ENCODE data around the gene FAM43B. TPM values are rescaled to one million over a fixed set of nuclear protein-coding genes. Genes with fewer than 3 reads are reported as not detected.

FAM43B gene
- total RNA-seq, 5 donors from 2014 or later (not counting 1 experiment from before 2014, with no cell fraction given) = not detected

GRCh38 chr1:20574686-20575540, 22.5 kb downstream of the FAM43B start:
- Histone ChIP-seq H3K36me3 (ENCODE audit: control insufficient read depth in 2 of 2, extremely low read depth in 1 of 2, insufficient read depth in 1 of 2, low read length in 1 of 2) (no peaks in the 10 kb centered on the region), H3K27me3 (replicated peaks in 1 of 2; ENCODE audit: control insufficient read depth in 2 of 2, extremely low read depth in 1 of 2, insufficient read depth in 2 of 2, low read length in 1 of 2) (peaks cover 8 to 27% of the 10 kb centered on the region in 2 experiments), H3K4me3 (ENCODE audit: control insufficient read depth in 1 of 2, extremely low read depth in 1 of 2, low read length in 1 of 2) (no peak overlapping the region), H3K9me3 (no peaks in the 10 kb centered on the region), H3K4me1 (ENCODE audit: control insufficient read depth in 1 of 2, extremely low read depth in 1 of 2, insufficient read depth in 2 of 2, low read length in 2 of 2) (no peaks in the 10 kb centered on the region), H3K27ac (ENCODE audit: low read length) (no peak overlapping the region)
- WGBS (ENCODE audit: insufficient coverage) = 23% methylated on average over 7 of the region's 18 CpGs
- Mint-ChIP-seq H3K36me3 (no peaks in the 10 kb centered on the region), H3K4me1 (peaks cover 0 to 10% (median 2%) of the 10 kb centered on the region in 3 donors), H3K27me3 (peaks cover 29 to 35% of the 10 kb centered on the region in 2 donors), H3K4me3 (no peak overlapping the region), H3K27ac (no peak overlapping the region), H3K9me3 (peaks cover 0 to 3% (median 0%) of the 10 kb centered on the region in 3 donors)
- POLR2A ChIA-PET = no interaction called here
- ATAC-seq (replicated peaks in 1 of 4) = peak in 3 of 4 experiments; percentile 19 to 49 (median 46)
- DNase-seq = peak in 33 of 35 experiments; percentile 2 to 65 (median 39)
- CTCF ChIA-PET = interaction anchor here in 1 of 2 donors (0.5 to 0.9 kb wide), 2 partner anchors 59 to 175 kb away, joined by 3 to 4 read pairs; no protein-coding TSS in a partner anchor

GRCh38 chr1:20575541-20576336, 23.4 kb downstream of the FAM43B start:
- 100% methylated on average over 2 of the region's 10 CpGs for WGBS (ENCODE audit: insufficient coverage)
- Mint-ChIP-seq H3K27ac (no peak overlapping the region), H3K36me3 (no peaks in the 10 kb centered on the region)

GRCh38 chr1:20578062-20578461, 25.7 kb downstream of the FAM43B start:
- Mint-ChIP-seq H3K4me1 (peaks cover 0 to 10% (median 2%) of the 10 kb centered on the region in 3 donors), H3K27me3 (peaks cover 13 to 25% of the 10 kb centered on the region in 2 donors), H3K4me3 (no peak overlapping the region), H3K27ac (no peak overlapping the region), H3K36me3 (no peaks in the 10 kb centered on the region), H3K9me3 (no peaks in the 10 kb centered on the region)
- H3K4me3 ChIP-seq (ENCODE audit: control insufficient read depth in 1 of 2, extremely low read depth in 1 of 2, low read length in 1 of 2) = no peak overlapping the region
- ATAC-seq (replicated peaks in 1 of 4) = no peak
- DNase-seq = no peak
- H3K9me3 ChIP-seq = no peaks in the 10 kb centered on the region
- no CpG with 5 or more reads among the region's 3 CpGs for WGBS (ENCODE audit: insufficient coverage)
- H3K36me3 ChIP-seq (ENCODE audit: control insufficient read depth in 2 of 2, extremely low read depth in 1 of 2, insufficient read depth in 1 of 2, low read length in 1 of 2) = no peaks in the 10 kb centered on the region
- H3K27ac ChIP-seq (ENCODE audit: low read length) = no peak overlapping the region
- ChIA-PET POLR2A (interaction anchor here in 1 of 2 donors (0.7 kb wide), 1 partner anchor 306 kb away, joined by 3 read pairs; no protein-coding TSS in a partner anchor), CTCF (no interaction called here)
- H3K4me1 ChIP-seq (ENCODE audit: control insufficient read depth in 1 of 2, extremely low read depth in 1 of 2, insufficient read depth in 2 of 2, low read length in 2 of 2) = no peaks in the 10 kb centered on the region
- peaks cover 7 to 25% of the 10 kb centered on the region in 2 experiments for H3K27me3 ChIP-seq (replicated peaks in 1 of 2; ENCODE audit: control insufficient read depth in 2 of 2, extremely low read depth in 1 of 2, insufficient read depth in 2 of 2, low read length in 1 of 2)

More at GRCh38 chr1:20575541-20576336, 23.4 kb downstream of the FAM43B start:
- DNase-seq (no peak), ATAC-seq (replicated peaks in 1 of 4) (no peak)
- ChIA-PET POLR2A (no interaction called here), CTCF (interaction anchor here in 1 of 2 donors (0.9 kb wide), 1 partner anchor 58 kb away, joined by 4 read pairs; no protein-coding TSS in a partner anchor)
- H3K9me3 ChIP-seq = no peaks in the 10 kb centered on the region
- H3K9me3 Mint-ChIP-seq = peaks cover 0 to 3% (median 0%) of the 10 kb centered on the region in 3 donors
- no peaks in the 10 kb centered on the region for H3K36me3 ChIP-seq (ENCODE audit: control insufficient read depth in 2 of 2, extremely low read depth in 1 of 2, insufficient read depth in 1 of 2, low read length in 1 of 2)
- H3K27me3 ChIP-seq (replicated peaks in 1 of 2; ENCODE audit: control insufficient read depth in 2 of 2, extremely low read depth in 1 of 2, insufficient read depth in 2 of 2, low read length in 1 of 2) = peaks cover 7 to 28% of the 10 kb centered on the region in 2 experiments
- no peak overlapping the region for H3K27ac ChIP-seq (ENCODE audit: low read length)
- no peak overlapping the region for H3K4me3 ChIP-seq (ENCODE audit: control insufficient read depth in 1 of 2, extremely low read depth in 1 of 2, low read length in 1 of 2)
- no peak overlapping the region for H3K4me3 Mint-ChIP-seq
- peaks cover 23 to 30% of the 10 kb centered on the region in 2 donors for H3K27me3 Mint-ChIP-seq
- H3K4me1 Mint-ChIP-seq = peaks cover 0 to 10% (median 2%) of the 10 kb centered on the region in 3 donors
- no peaks in the 10 kb centered on the region for H3K4me1 ChIP-seq (ENCODE audit: control insufficient read depth in 1 of 2, extremely low read depth in 1 of 2, insufficient read depth in 2 of 2, low read length in 2 of 2)

- peaks cover 0 to 5% (median 2%) of the 10 kb centered on the region in 3 donors for H3K4me1 Mint-ChIP-seq
- Histone ChIP-seq H3K4me3 (ENCODE audit: control insufficient read depth in 1 of 2, extremely low read depth in 1 of 2, low read length in 1 of 2) (no peak overlapping the region), H3K4me1 (ENCODE audit: control insufficient read depth in 1 of 2, extremely low read depth in 1 of 2, insufficient read depth in 2 of 2, low read length in 2 of 2) (no peaks in the 10 kb centered on the region), H3K36me3 (ENCODE audit: control insufficient read depth in 2 of 2, extremely low read depth in 1 of 2, insufficient read depth in 1 of 2, low read length in 1 of 2) (no peaks in the 10 kb centered on the region), H3K27ac (ENCODE audit: low read length) (no peak overlapping the region), H3K9me3 (no peaks in the 10 kb centered on the region), H3K27me3 (replicated peaks in 1 of 2; ENCODE audit: control insufficient read depth in 2 of 2, extremely low read depth in 1 of 2, insufficient read depth in 2 of 2, low read length in 1 of 2) (peaks cover 6 to 26% of the 10 kb centered on the region in 2 experiments)
- DNase-seq (no peak), ATAC-seq (replicated peaks in 1 of 4) (no peak)
- 69% methylated on average over 6 of the region's 13 CpGs for WGBS (ENCODE audit: insufficient coverage)
- H3K9me3 Mint-ChIP-seq = no peaks in the 10 kb centered on the region
- no peaks in the 10 kb centered on the region for H3K36me3 Mint-ChIP-seq
- ChIA-PET POLR2A (no interaction called here), CTCF (no interaction called here)
- no peak overlapping the region for H3K27ac Mint-ChIP-seq
- H3K27me3 Mint-ChIP-seq = peaks cover 7 to 17% of the 10 kb centered on the region in 2 donors
- H3K4me3 Mint-ChIP-seq = no peak overlapping the region
Measured at GRCh38 chr1:20578721-20579395, 26.5 kb downstream of the FAM43B start.

- CTCF ChIA-PET = interaction anchor here in 1 of 2 donors (1.1 kb wide), 1 partner anchor 26 kb away, joined by 3 read pairs; no protein-coding TSS in a partner anchor
- Histone ChIP-seq H3K36me3 (ENCODE audit: control insufficient read depth in 2 of 2, extremely low read depth in 1 of 2, insufficient read depth in 1 of 2, low read length in 1 of 2) (no peaks in the 10 kb centered on the region), H3K4me1 (ENCODE audit: control insufficient read depth in 1 of 2, extremely low read depth in 1 of 2, insufficient read depth in 2 of 2, low read length in 2 of 2) (peaks cover 0 to 5% of the 10 kb centered on the region in 2 experiments), H3K4me3 (ENCODE audit: control insufficient read depth in 1 of 2, extremely low read depth in 1 of 2, low read length in 1 of 2) (no peak overlapping the region), H3K27me3 (replicated peaks in 1 of 2; ENCODE audit: control insufficient read depth in 2 of 2, extremely low read depth in 1 of 2, insufficient read depth in 2 of 2, low read length in 1 of 2) (peaks cover 2 to 36% of the 10 kb centered on the region in 2 experiments), H3K27ac (ENCODE audit: low read length) (no peak overlapping the region), H3K9me3 (no peaks in the 10 kb centered on the region)
- no peak overlapping the region for H3K27ac Mint-ChIP-seq
- no peaks in the 10 kb centered on the region for H3K9me3 Mint-ChIP-seq
- no peak for ATAC-seq (replicated peaks in 1 of 4)
- no peaks in the 10 kb centered on the region for H3K36me3 Mint-ChIP-seq
- POLR2A ChIA-PET = no interaction called here
- DNase-seq = no peak
- 24% methylated on average over 2 of the region's 2 CpGs for WGBS (ENCODE audit: insufficient coverage)
- H3K27me3 Mint-ChIP-seq = peaks cover 35 to 42% of the 10 kb centered on the region in 2 donors
- peaks cover 8 to 11% (median 9%) of the 10 kb centered on the region in 3 donors for H3K4me1 Mint-ChIP-seq
- no peak overlapping the region for H3K4me3 Mint-ChIP-seq
Measured at GRCh38 chr1:20584890-20585289, 32.5 kb downstream of the FAM43B start.

Measured in T-cell (primary cell).